Measurements from ENCODE around the gene SFT2D3.

The SFT2D3 gene

GRCh38 chr2:127701193-127701650 is at the start of gene SFT2D3:
Gene SFT2D3, plus strand, starts transcription at chr2:127701497. Its CDS starts 32 bp downstream, at chr2:127701529.
- peak; percentile 83 for DNase-seq

DNA sequence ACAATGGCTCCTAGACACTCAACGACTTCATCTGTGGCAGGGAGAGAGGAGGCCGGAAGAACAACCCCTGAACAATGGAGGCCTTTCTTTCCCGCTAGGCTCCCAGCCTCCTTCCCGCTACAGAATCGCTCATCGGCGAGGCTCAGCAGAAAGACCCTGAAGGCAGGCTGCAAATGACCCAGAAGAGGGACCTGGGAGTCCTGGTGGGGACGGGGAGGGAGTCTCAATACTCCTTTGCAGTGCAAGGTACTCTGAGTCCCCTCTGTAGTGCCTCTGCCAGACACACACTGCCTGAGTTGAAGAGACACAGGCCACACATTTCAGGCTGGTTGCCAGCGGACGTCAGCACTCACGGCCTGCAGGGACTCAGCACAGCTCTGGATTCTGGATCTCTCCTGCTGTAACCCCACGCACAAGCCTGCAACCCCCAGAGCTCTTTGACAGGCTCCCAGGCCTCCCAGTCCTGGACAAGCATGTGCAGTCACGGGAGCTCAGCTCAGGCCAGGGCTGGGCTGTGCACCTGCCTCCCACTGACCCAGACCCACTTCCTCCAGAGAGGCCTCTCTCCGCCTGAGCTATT is 49.2 kb upstream of the SFT2D3 start:
- no peak for DNase-seq

DNA sequence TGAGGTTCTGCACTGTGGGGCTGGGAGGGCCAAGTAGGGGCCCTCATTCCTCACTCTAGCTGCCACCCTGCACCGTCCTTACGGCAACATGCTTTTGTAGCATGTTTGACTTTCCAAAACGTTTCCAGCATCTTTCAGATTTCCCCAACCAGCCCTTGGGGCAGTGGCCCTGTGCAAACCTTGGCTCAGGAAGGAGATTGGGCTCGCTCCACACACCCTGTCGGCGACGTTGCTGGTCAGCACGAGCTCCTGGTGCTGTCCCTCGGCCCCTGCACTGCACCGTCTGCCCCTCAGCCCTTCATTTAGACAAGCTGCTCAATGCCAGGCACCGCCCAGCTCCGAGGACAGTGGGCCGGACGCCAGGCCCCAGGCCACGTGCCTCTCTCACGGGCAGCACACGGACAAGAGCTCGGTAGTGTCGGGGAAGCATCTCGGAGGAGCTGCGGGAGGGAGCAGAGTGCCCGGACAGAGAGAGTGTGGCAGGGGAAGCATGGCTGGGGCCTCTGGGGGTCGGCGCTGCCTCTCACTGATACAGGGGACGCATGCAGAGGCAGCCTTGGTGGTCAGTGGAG is 48.4 kb upstream of the SFT2D3 start:
- no peak for DNase-seq

- DNase-seq: no peak
Measured at GRCh38 chr2:127653421-127654083, 47.7 kb upstream of the SFT2D3 start.

GRCh38 chr2:127654084-127654837 is 47.0 kb upstream of the SFT2D3 start:
- no peak for DNase-seq

DNA sequence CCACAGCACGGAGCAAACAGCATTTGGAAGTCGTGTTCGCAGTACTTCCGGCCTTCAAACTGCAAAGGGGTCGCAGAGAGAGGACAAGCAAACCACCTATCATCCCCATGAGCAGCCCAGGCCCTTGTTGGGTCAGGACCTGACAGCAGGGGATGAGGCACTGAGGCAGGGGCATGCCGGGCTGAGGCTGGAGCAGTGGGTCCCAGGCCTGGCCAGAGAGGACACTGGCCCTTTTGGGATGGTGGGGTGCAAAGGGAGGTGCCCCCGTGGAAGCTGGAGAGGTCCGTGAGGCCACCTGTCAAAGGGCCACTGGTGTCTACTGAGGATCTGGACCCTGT is 46.5 kb upstream of the SFT2D3 start:
- DNase-seq: no peak

GRCh38 chr2:127655209-127656073 is 45.9 kb upstream of the SFT2D3 start:
- DNase-seq: no peak

DNA sequence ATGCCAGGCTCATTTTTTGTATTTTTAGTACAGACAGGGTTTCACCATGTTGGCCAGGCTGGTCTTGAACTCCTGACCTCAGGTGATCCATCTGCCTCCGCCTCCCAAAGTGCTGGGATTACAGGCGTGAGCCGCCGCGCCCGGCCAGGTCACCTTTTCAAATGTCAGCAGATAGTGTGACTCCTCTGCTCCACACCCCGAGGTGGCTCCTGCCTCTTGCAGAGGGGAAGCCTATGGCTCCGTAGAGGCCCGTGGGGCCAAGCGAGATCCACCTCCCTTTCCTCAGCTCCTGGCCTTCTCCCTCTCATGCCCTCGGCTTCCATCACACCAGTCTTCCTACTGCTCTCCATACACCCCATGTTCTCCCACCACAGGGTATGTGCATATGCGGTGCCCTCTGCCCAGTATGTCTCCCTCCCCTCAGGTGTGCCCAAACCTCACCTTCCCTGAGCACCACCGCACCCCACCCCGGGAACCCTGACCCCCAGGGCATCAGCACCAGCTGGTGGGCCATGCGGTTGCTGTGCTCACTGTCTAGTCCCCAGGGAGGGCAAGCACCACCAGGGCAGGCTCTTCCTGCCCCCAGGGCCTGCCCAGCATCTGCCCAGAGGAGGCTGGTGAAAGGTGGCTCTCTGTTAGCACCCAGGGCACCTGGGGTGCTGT is 44.6 kb upstream of the SFT2D3 start:
- DNase-seq: no peak

DNA sequence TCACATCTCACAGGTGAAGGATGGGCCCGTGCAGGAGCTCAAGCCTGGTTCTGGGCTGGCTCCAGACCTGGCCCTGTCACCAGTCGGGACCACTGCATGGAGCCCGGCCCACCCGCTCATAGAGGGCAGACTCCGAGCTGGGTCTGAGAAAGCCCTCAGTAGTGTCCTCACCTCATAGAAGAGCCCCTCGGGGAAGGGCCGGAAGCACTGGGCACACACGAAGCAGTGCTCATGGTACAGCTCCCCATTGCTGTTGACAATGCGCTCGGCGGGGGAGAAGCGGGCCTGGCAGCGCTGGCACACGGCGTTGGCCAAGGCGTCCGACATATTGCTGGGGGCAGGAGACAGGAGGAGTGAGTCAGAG is 44.1 kb upstream of the SFT2D3 start:
- DNase-seq: no peak

DNA sequence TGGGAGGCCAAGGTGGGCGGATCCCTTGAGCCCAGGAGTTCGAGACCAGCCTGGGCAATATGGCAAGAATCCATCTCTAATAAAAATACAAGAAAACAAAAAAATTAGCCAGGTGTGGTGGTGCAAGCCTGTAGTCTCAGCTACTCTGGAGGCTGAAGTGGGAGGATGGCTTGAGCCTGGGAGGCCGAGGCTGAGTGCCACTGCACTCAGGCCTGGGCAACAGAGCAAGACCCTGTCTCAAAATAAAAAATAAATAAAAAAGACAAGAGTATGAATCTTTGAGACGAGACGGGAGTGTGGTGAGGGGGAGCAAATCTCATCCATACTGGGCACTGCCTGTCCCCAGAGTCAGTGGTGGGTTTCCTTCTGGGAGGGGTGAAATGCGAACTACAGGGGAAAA is 43.2 kb upstream of the SFT2D3 start:
- DNase-seq: no peak

DNA sequence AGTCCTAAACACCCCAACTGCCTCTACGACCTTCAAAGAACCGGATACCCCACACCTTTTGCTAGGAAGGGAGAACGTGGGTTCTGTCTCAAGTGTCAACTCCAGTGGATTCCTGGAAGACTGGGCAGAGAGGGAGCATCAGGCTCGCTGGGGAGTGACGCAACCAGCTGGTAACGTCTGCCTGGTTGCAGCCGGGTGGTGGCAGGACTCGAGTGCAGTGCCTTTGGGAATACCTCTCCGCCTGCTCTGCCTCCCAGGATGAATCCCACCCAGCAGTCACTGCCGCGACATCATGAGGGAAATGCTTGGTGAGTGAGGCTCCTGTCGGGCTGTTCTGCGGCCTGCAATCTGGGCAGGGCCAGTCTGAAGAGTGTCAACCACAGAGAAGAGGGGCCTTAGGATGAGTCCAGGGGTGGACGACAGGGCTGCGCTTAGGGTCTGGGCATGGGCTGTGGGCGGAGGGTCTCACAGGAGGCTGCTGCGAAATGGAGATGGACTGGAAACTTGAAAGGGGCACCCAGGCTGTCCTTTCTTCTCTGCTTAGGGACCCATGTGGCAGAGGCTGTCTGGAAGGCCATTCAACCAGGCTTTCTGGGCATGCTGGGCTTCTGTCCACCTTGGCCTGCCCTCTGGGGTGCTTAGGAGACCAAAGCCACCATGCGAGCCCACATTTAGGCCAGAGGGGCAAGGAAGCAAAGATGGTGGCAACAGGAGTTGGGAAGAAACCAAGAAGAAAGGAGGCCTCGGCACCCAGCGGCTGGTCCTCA is 42.5 kb upstream of the SFT2D3 start:
- no peak for DNase-seq

DNA sequence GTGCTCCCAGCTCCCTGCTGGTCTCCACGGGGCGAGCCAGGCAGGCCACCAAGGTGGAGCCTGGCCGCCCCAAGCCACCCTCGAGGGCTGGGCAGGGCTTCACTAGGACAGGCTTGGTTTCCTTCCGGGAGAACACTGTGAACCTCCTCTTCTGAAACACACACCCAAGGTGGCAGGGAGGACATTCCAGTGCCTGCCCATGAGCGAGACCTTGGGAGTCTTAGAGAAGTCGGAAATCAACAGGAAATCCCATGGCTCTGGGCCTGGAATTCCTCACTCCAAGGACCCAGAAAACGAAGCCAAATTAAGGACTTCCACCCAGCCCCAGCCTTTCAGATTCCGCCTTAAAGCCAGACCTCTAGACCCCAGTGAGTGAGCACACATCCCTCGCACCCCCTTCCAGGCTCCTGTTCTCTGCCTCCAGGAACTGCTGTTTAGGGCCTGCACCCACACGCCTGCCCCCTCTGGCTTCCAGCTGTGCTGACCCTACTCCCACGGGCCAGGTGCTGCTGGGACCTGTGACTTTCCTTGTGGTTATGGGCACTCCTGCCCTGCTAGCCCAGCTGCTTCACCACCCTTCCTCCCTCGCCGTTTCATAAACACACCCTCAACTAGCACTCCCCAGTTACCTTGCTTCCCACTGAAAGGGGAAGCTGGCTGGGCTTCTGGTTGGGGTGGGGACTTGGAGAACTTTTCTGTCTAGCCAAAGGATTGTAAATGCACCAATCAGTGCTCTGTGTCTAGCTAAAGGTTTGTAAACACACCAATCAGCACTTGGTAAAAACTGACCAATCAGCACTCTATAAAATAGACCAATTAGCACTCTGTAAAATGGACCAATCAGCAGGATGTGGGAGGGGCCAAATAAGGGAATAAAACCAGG is 41.6 kb upstream of the SFT2D3 start:
- DNase-seq: no peak

- DNase-seq: no peak
Measured at GRCh38 chr2:127660291-127660578, 41.1 kb upstream of the SFT2D3 start.

DNA sequence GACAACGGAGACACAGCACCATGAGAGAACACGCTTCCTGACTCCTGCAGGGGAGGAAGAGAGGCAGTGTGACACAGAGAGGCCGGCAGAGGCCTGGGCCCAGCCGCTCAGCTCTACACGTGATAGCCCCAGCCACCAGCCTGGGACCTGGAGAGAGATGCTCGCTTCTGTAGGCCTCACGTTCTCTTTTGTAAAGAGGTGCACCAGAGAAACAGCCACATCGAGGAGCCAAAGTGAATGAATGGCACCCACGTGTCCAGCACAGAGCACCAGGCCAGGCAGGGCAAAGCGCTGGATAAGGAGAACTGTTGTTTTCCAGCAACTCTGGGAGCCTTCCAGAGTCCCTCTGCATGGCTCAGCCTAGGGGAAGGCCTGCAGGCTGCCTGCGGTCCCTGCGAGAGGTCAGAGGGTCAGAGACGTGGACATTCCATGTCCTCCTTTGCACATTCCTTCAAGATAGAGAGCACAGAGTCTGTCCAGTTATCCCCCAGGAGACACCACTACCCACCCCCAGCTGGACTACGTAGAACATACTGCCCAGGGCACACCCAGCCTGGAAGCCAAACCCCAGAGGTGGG is 40.1 kb upstream of the SFT2D3 start:
- DNase-seq: no peak

GRCh38 chr2:127661949-127662510 is 39.3 kb upstream of the SFT2D3 start:
- no peak for DNase-seq

- DNase-seq: no peak
Measured at GRCh38 chr2:127662937-127663565, 38.2 kb upstream of the SFT2D3 start.

- DNase-seq: no peak
Measured at GRCh38 chr2:127663566-127664064, 37.7 kb upstream of the SFT2D3 start.

DNA sequence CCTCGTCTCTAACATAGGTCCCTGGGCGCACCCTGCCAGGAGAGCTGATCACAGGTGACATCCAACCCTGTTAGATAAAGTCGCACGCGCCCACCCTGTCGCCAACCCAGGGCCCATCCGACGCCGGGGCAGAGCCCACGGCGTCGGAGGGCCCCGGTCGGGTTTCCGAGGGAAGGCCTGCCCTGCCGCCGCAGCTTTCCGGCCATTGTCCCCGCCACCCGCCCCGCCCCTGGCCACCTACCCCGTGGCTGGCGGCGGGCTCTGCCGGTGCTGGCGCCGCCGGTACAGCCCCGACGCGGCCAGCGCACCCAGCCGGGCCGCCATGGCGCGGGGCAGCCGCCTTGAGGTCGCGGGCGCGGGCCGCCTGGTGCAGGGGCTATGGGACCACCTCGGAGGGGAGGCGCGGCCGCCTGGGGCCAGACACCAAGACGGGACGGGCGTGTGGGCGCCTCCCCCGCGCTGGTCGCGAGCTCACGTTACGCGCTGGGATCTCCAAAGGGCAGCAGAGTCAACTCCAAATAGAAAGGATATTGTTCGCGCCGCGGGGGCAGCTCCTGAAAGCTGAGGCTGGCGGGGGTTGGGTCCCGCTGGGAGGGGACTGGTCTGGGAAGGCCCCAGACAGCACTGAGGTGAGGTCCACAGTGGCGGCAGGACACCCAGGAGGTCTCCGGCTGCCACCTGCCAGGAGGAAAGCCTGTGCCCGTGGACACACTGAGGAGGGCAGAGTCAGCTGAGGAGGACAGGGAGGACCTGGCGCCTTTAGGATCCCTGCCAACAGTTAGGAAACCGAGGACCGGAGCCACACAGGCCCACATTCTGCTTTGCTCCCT is 37.0 kb upstream of the SFT2D3 start:
- no peak for DNase-seq

GRCh38 chr2:127664895-127665225 is 36.4 kb upstream of the SFT2D3 start:
- no peak for DNase-seq
